HepG2 (cell line): ENCODE results near the gene DPAGT1. TPM values are rescaled to one million over a fixed set of nuclear protein-coding genes. Genes with fewer than 3 reads are reported as not detected.
A peak's percentile ranks its signal among the peaks of the same experiment; 100 is the strongest.

Experiments
- ATF7 ChIP-seq, 2 experiments: fragments of 450-650 bp in 1 of 2; sonication (generic) in 1 of 2; formaldehyde crosslinking in 1 of 2; IDR thresholded peaks; 2 replicates each; pipeline versions ENCODE4 v1.4.0 to v1.6.1; 2016 to 2020; ENCODE audit warnings: antibody characterized with exemption in 1 of 2, mild to moderate bottlenecking in 1 of 2, missing genetic modification reagents in 1 of 2
- FOXM1 ChIP-seq: sonication (generic); formaldehyde crosslinking; IDR thresholded peaks from 2 replicates; pipeline ENCODE4 v1.5.0; 2020; ENCODE audit warnings: missing genetic modification reagents
- MEIS2 ChIP-seq: sonication (generic); formaldehyde crosslinking; IDR thresholded peaks from 2 replicates; pipeline ENCODE4 v1.9.0; 2021; ENCODE audit warnings: mild to moderate bottlenecking, missing genetic modification reagents
- PHB2 ChIP-seq: fragments of 450-650 bp; IDR thresholded peaks from 2 replicates; pipeline ENCODE4 v1.6.1; 2018; ENCODE audit not compliant: partially characterized antibody
- TBX2 ChIP-seq: sonication (generic); formaldehyde crosslinking; IDR thresholded peaks from 2 replicates; pipeline ENCODE4 v1.5.0; 2020; ENCODE audit warnings: missing genetic modification reagents, mild to moderate bottlenecking, borderline replicate concordance
- TBX3 ChIP-seq: fragments of 450-650 bp; IDR thresholded peaks from 2 replicates; pipeline ENCODE4 v1.6.1; 2017; ENCODE audit warnings: antibody characterized with exemption, mild to moderate bottlenecking, inconsistent platforms, borderline replicate concordance
- TCF12 ChIP-seq, 2 experiments: fragments of 450-650 bp in 1 of 2; sonication (generic) in 1 of 2; formaldehyde crosslinking in 1 of 2; IDR thresholded peaks; 2 replicates each; pipeline versions ENCODE4 v1.6.1 to v1.8.0; 2017 to 2022; ENCODE audit warnings: antibody characterized with exemption in 1 of 2, mild to moderate bottlenecking in 1 of 2, missing genetic modification reagents in 1 of 2, moderate library complexity in 1 of 2
- YY1 ChIP-seq: IDR thresholded peaks from 2 replicates; pipeline ENCODE4 v1.6.1; 2011; ENCODE audit warnings: low read length, low read depth, moderate library complexity, mild to moderate bottlenecking; ENCODE audit not compliant: insufficient read depth, insufficient replicate concordance
- ZFP90 ChIP-seq: sonication (generic); formaldehyde crosslinking; IDR thresholded peaks from 2 replicates; pipeline ENCODE4 v1.8.0; 2022; ENCODE audit warnings: missing genetic modification reagents, mild to moderate bottlenecking, inconsistent platforms, borderline replicate concordance
- ZNF276 ChIP-seq: sonication (generic); formaldehyde crosslinking; IDR thresholded peaks from 2 replicates; pipeline ENCODE4 v1.4.0; 2020; ENCODE audit warnings: mild to moderate bottlenecking, low read depth, missing genetic modification reagents
- ZNF530 ChIP-seq: sonication (generic); formaldehyde crosslinking; IDR thresholded peaks from 2 replicates; pipeline ENCODE4 v1.5.0; 2020; ENCODE audit warnings: low read depth, mild to moderate bottlenecking, missing genetic modification reagents
- ZNF709 ChIP-seq: sonication (generic); formaldehyde crosslinking; IDR thresholded peaks from 2 replicates; pipeline ENCODE4 v1.5.0; 2020; ENCODE audit warnings: mild to moderate bottlenecking, missing genetic modification reagents
- ZNF879 ChIP-seq: sonication (generic); formaldehyde crosslinking; IDR thresholded peaks from 2 replicates; pipeline ENCODE4 v1.8.1; 2023; ENCODE audit warnings: missing genetic modification reagents
- ZSCAN30 ChIP-seq: sonication (generic); formaldehyde crosslinking; IDR thresholded peaks from 2 replicates; pipeline ENCODE4 v1.5.0; 2020; ENCODE audit warnings: mild to moderate bottlenecking, missing genetic modification reagents
- polyA plus RNA-seq, 8 experiments: library from polyadenylated mRNA; depleted of rRNA in 3 of 8; stranded (reverse) in 7 of 8; unstranded in 1 of 8; fragments of >200 nt; fragmentation: Illumina TruSeq in 4 of 8; extraction: Trizol in 4 of 8; gene quantifications; 2 replicates each; pipeline versions ENCODE4 v1.2.1 to v1.2.3, GENCODE V29; 2011 to 2016; ENCODE audit warnings: low read depth in 4 of 8, missing spikeins in 1 of 8, mixed read lengths in 1 of 8; ENCODE audit not compliant: insufficient read depth in 1 of 8
- total RNA-seq, 5 experiments: library from RNA; depleted of rRNA; stranded (reverse); fragments of >200 nt; fragmentation: Illumina TruSeq; extraction: Trizol; gene quantifications; 2 replicates each; pipeline ENCODE4 v1.2.3, GENCODE V29; 2016; ENCODE audit warnings: low read depth in 1 of 5
- TF ChIP-seq, protein P1 (sequence below): IDR thresholded peaks from 2 replicates; pipeline ENCODE4 v1.6.1; 2016; ENCODE audit warnings: missing compliant biosample characterization, missing genetic modification reagents, borderline replicate concordance
- TF ChIP-seq, protein P2 (sequence below): fragments of 450-650 bp; IDR thresholded peaks from 2 replicates; pipeline ENCODE4 v1.6.1; 2017
- TF ChIP-seq, protein P3 (sequence below): sonication (generic); formaldehyde crosslinking; IDR thresholded peaks from 2 replicates; pipeline ENCODE4 v1.5.0; 2020; ENCODE audit warnings: mild to moderate bottlenecking, missing genetic modification reagents
- TF ChIP-seq, protein P4 (sequence below): sonication (generic); formaldehyde crosslinking; conservative IDR thresholded peaks from 2 replicates; pipeline ENCODE4 v1.4.0; 2020; ENCODE audit warnings: missing genetic modification reagents

Gene DPAGT1
- total and polyA plus RNA-seq, 2 of the 13 experiments (the other 11 are each of a cell fraction or from before 2014, with no cell fraction given), result 37.6 to 70.7 TPM

- TF ChIP-seq MEIS2 (no peak; the same call in 1 of the 2 replicates), PHB2 (no peak), TCF12 (IDR thresholded peaks at IDR 0.05) (no peak), TCF12 (CRISPR knock-in tag; IDR thresholded peaks at IDR 0.05) (no peak), ZNF276 (peak; percentile 36; the same call in 1 of the 2 replicates), ATF7 (IDR thresholded peaks at IDR 0.05) (no peak), ATF7 (CRISPR knock-in tag; IDR thresholded peaks at IDR 0.05) (peak; percentile 57; the same call in 1 of the 2 replicates), ZFP90 (CRISPR knock-in tag) (no peak), TBX3 (no peak), TBX2 (CRISPR knock-in tag) (peak; percentile 59; the same call in 1 of the 2 replicates), ZNF709 (CRISPR knock-in tag) (no peak), ZNF879 (CRISPR knock-in tag) (no peak), FOXM1 (no peak), ZSCAN30 (no peak), YY1 (peak; percentile 54), ZNF530 (CRISPR knock-in tag) (no peak)
- TF ChIP-seq, protein P1, sequence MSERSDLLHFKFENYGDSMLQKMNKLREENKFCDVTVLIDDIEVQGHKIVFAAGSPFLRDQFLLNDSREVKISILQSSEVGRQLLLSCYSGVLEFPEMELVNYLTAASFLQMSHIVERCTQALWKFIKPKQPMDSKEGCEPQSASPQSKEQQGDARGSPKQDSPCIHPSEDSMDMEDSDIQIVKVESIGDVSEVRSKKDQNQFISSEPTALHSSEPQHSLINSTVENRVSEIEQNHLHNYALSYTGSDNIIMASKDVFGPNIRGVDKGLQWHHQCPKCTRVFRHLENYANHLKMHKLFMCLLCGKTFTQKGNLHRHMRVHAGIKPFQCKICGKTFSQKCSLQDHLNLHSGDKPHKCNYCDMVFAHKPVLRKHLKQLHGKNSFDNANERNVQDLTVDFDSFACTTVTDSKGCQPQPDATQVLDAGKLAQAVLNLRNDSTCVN (CRISPR knock-in tag), result no peak
- TF ChIP-seq, protein P2, sequence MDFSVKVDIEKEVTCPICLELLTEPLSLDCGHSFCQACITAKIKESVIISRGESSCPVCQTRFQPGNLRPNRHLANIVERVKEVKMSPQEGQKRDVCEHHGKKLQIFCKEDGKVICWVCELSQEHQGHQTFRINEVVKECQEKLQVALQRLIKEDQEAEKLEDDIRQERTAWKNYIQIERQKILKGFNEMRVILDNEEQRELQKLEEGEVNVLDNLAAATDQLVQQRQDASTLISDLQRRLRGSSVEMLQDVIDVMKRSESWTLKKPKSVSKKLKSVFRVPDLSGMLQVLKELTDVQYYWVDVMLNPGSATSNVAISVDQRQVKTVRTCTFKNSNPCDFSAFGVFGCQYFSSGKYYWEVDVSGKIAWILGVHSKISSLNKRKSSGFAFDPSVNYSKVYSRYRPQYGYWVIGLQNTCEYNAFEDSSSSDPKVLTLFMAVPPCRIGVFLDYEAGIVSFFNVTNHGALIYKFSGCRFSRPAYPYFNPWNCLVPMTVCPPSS, result no peak
- TF ChIP-seq, protein P3, sequence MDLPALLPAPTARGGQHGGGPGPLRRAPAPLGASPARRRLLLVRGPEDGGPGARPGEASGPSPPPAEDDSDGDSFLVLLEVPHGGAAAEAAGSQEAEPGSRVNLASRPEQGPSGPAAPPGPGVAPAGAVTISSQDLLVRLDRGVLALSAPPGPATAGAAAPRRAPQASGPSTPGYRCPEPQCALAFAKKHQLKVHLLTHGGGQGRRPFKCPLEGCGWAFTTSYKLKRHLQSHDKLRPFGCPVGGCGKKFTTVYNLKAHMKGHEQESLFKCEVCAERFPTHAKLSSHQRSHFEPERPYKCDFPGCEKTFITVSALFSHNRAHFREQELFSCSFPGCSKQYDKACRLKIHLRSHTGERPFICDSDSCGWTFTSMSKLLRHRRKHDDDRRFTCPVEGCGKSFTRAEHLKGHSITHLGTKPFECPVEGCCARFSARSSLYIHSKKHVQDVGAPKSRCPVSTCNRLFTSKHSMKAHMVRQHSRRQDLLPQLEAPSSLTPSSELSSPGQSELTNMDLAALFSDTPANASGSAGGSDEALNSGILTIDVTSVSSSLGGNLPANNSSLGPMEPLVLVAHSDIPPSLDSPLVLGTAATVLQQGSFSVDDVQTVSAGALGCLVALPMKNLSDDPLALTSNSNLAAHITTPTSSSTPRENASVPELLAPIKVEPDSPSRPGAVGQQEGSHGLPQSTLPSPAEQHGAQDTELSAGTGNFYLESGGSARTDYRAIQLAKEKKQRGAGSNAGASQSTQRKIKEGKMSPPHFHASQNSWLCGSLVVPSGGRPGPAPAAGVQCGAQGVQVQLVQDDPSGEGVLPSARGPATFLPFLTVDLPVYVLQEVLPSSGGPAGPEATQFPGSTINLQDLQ, result no peak
- TF ChIP-seq, protein P4, sequence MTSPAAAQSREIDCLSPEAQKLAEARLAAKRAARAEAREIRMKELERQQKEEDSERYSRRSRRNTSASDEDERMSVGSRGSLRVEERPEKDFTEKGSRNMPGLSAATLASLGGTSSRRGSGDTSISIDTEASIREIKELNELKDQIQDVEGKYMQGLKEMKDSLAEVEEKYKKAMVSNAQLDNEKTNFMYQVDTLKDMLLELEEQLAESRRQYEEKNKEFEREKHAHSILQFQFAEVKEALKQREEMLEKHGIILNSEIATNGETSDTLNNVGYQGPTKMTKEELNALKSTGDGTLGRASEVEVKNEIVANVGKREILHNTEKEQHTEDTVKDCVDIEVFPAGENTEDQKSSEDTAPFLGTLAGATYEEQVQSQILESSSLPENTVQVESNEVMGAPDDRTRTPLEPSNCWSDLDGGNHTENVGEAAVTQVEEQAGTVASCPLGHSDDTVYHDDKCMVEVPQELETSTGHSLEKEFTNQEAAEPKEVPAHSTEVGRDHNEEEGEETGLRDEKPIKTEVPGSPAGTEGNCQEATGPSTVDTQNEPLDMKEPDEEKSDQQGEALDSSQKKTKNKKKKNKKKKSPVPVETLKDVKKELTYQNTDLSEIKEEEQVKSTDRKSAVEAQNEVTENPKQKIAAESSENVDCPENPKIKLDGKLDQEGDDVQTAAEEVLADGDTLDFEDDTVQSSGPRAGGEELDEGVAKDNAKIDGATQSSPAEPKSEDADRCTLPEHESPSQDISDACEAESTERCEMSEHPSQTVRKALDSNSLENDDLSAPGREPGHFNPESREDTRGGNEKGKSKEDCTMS (CRISPR knock-in tag), result no peak
Observed at GRCh38 chr11:119084663-119085436, 16.8 kb downstream of the DPAGT1 start, which contains the start of gene HMBS (continued).
